Bronchial epithelial cell (primary cell): Measurements from ENCODE around the gene FAM81A. TPM values are rescaled to one million over a fixed set of nuclear protein-coding genes. Genes with fewer than 3 reads are reported as not detected.

Source experiments
- DNase-seq: peaks from one replicate; pipeline ENCODE4 v3.0.0-alpha.2; 2010; ENCODE audit warnings: low read depth
- FAIRE-seq: peaks from 2 replicates; lab custom pipeline; 2011; peaks lifted over from hg19 to GRCh38; lab: Jason Lieb, UNC
- H3K27me3 ChIP-seq: 2 replicates; pipeline ENCODE4 v1.5.1; 2011; ENCODE audit warnings: low read length; ENCODE audit not compliant: control insufficient read depth, insufficient read depth
- H3K36me3 ChIP-seq: 2 replicates; pipeline ENCODE4 v1.5.1; 2011; ENCODE audit warnings: low read length; ENCODE audit not compliant: control insufficient read depth, insufficient read depth
- H3K4me3 ChIP-seq: 2 replicates; pipeline ENCODE4 v1.5.1; 2011; ENCODE audit warnings: mild to moderate bottlenecking, low read depth, low read length, control low read depth
- CTCF ChIP-seq: IDR thresholded peaks from 2 replicates; pipeline ENCODE4 v1.5.1; 2011; ENCODE audit warnings: mild to moderate bottlenecking, moderate library complexity, low read length, control low read depth, inconsistent platforms; ENCODE audit not compliant: insufficient read depth, severe bottlenecking
- total RNA-seq: library from RNA; depleted of rRNA; stranded (reverse); fragments of >200 nt; gene quantifications from 2 replicates; pipeline ENCODE4 v1.2.1, GENCODE V29; 2014

The FAM81A gene
- total RNA-seq, 1 donor from 2014 or later = 0.26 TPM

GRCh38 chr15:59569477-59569876, 131.5 kb downstream of the FAM81A start:
- Histone ChIP-seq H3K27me3 (no peaks in the 10 kb centered on the region), H3K36me3 (no peaks in the 10 kb centered on the region), H3K4me3 (no peak overlapping the region)
- TF ChIP-seq CTCF = no peak
- FAIRE-seq = peak; percentile 89
- DNase-seq = no peak

DNA sequence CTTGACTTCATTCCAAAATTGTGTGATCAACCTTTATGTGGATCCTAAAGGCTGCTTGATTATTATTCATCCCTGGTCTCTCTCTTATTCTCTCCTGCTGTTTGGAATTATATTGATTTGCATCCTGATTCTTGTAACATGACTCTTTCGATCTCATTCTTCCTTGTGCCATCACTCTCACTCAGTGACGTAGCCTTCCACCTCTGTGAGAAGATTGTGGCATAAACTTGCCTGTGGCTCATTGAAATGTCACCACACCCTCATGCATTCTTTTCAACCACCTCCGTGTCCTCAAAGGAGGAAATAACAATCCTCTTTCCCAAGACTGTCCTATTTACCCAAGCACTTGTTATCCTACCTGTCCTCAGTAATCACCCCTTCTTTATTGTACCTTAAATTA, 132.3 kb downstream of the FAM81A start:
- DNase-seq (peak; percentile 98), FAIRE-seq (peak; percentile 96)
- no peak for TF ChIP-seq CTCF

GRCh38 chr15:59571606-59572005, 133.6 kb downstream of the FAM81A start:
- Histone ChIP-seq H3K4me3 (no peak overlapping the region), H3K36me3 (no peaks in the 10 kb centered on the region), H3K27me3 (no peaks in the 10 kb centered on the region)
- no peak for DNase-seq
- TF ChIP-seq CTCF = no peak
- no peak for FAIRE-seq

More for the DNA sequence above, 132.3 kb downstream of the FAM81A start:
- Histone ChIP-seq H3K27me3 (no peaks in the 10 kb centered on the region), H3K4me3 (no peak overlapping the region), H3K36me3 (no peaks in the 10 kb centered on the region)

Other genes with a start within 250 kb of the FAM81A start
- not detected in 2 replicates for gene LDHAL6B, start 231.3 kb upstream of the FAM81A start, total RNA-seq
- 63.8 and 71.9 TPM in 2 replicates for gene MYO1E, start 65.3 kb upstream of the FAM81A start, total RNA-seq
- 8.2 and 37.5 TPM in 2 replicates for gene GCNT3, start 173.6 kb downstream of the FAM81A start, total RNA-seq
- 19.0 and 37.9 TPM in 2 replicates for gene GTF2A2, start 219.3 kb downstream of the FAM81A start, total RNA-seq